ENCODE data around the gene LMTK3.
"Not testable (repeated sequence)": the region's sequence is repeated elsewhere in the genome, so short reads cannot be mapped to it uniquely, and the experiment has no call there.

Gene LMTK3

GRCh38 chr19:48493718-48494401 lies 17.8 kb downstream of the LMTK3 start:
- peak overlapping the region; percentile 82 for H3K4me3 Mint-ChIP-seq
- no peak for DNase-seq
- H3K27ac Mint-ChIP-seq = no peak overlapping the region
- H3K9me3 Mint-ChIP-seq = no peaks in the 10 kb centered on the region
- peaks cover 52% of the 10 kb centered on the region for H3K4me1 Mint-ChIP-seq
- H3K27me3 Mint-ChIP-seq (ENCODE audit: low read depth, poor library complexity) = peaks cover 40% of the 10 kb centered on the region
- TF ChIP-seq CTCF (IDR thresholded peaks at IDR 0.05) = no peak
- no peaks in the 10 kb centered on the region for H3K36me3 Mint-ChIP-seq (ENCODE audit: low read depth)

- Mint-ChIP-seq H3K36me3 (ENCODE audit: low read depth) (no peaks in the 10 kb centered on the region), H3K9me3 (no peaks in the 10 kb centered on the region), H3K4me3 (peak overlapping the region; percentile 73), H3K4me1 (peaks cover 57% of the 10 kb centered on the region), H3K27me3 (ENCODE audit: low read depth, poor library complexity) (peaks cover 42% of the 10 kb centered on the region), H3K27ac (peak overlapping the region; percentile 96)
- peak; percentile 97 for DNase-seq
- no peak for TF ChIP-seq CTCF (IDR thresholded peaks at IDR 0.05)
These were observed 18.5 kb downstream of the LMTK3 start for GRCh38 chr19:48492925-48493717.

GRCh38 chr19:48491793-48492123 lies 19.9 kb downstream of the LMTK3 start:
- no peaks in the 10 kb centered on the region for H3K9me3 Mint-ChIP-seq
- H3K27me3 Mint-ChIP-seq (ENCODE audit: low read depth, poor library complexity) = peaks cover 44% of the 10 kb centered on the region
- peak overlapping the region; percentile 77 for H3K27ac Mint-ChIP-seq
- peak overlapping the region; percentile 78 for H3K4me3 Mint-ChIP-seq
- peaks cover 5% of the 10 kb centered on the region for H3K36me3 Mint-ChIP-seq (ENCODE audit: low read depth)
- no peak for TF ChIP-seq CTCF (IDR thresholded peaks at IDR 0.05)
- DNase-seq = peak; percentile 72
- H3K4me1 Mint-ChIP-seq = peaks cover 56% of the 10 kb centered on the region

GRCh38 chr19:48490981-48491792 lies 20.4 kb downstream of the LMTK3 start:
- Mint-ChIP-seq H3K9me3 (no peaks in the 10 kb centered on the region), H3K27ac (peak overlapping the region; percentile 77), H3K4me3 (peak overlapping the region; percentile 78), H3K36me3 (ENCODE audit: low read depth) (peaks cover 8% of the 10 kb centered on the region), H3K27me3 (ENCODE audit: low read depth, poor library complexity) (peaks cover 44% of the 10 kb centered on the region), H3K4me1 (peaks cover 59% of the 10 kb centered on the region)
- TF ChIP-seq CTCF (IDR thresholded peaks at IDR 0.05) = no peak
- DNase-seq = peak; percentile 71

- Mint-ChIP-seq H3K27me3 (ENCODE audit: low read depth, poor library complexity) (peaks cover 36% of the 10 kb centered on the region), H3K4me1 (peaks cover 56% of the 10 kb centered on the region), H3K4me3 (no peak overlapping the region), H3K27ac (no peak overlapping the region), H3K36me3 (ENCODE audit: low read depth) (peaks cover 10% of the 10 kb centered on the region), H3K9me3 (no peaks in the 10 kb centered on the region)
- DNase-seq = peak; percentile 90
- peak; percentile 96 for TF ChIP-seq CTCF (IDR thresholded peaks at IDR 0.05)
These were observed 21.9 kb downstream of the LMTK3 start for GRCh38 chr19:48489608-48490216.

GRCh38 chr19:48488478-48488877 lies 23.2 kb downstream of the LMTK3 start:
- peaks cover 31% of the 10 kb centered on the region for H3K27me3 Mint-ChIP-seq (ENCODE audit: low read depth, poor library complexity)
- not testable (repeated sequence) for H3K27ac Mint-ChIP-seq, DNase-seq, H3K4me3 Mint-ChIP-seq, H3K9me3 Mint-ChIP-seq
- H3K4me1 Mint-ChIP-seq = peaks cover 63% of the 10 kb centered on the region
- peaks cover 20% of the 10 kb centered on the region for H3K36me3 Mint-ChIP-seq (ENCODE audit: low read depth)

All from nephron progenitor cell (in vitro differentiated cells).